ENCODE data around the gene PHF21B. TPM values are rescaled to one million over a fixed set of nuclear protein-coding genes. Genes with fewer than 3 reads are reported as not detected.
"Not testable (repeated sequence)": the region's sequence is repeated elsewhere in the genome, so short reads cannot be mapped to it uniquely, and the experiment has no call there.

Gene PHF21B
- total and polyA plus RNA-seq, 2 of the 8 experiments (the other 6 are each of a cell fraction or from before 2014, with no cell fraction given): 19.3 to 68.1 TPM

GRCh38 chr22:44962741-44963454 is 46.9 kb downstream of the PHF21B start (continued):
- TF ChIP-seq RFX5 (IDR thresholded peaks at IDR 0.05; ENCODE audit: borderline replicate concordance, low read depth, low read length) (no peak), SUZ12 (IDR thresholded peaks at IDR 0.05; ENCODE audit: low read length) (no peak), KDM1A (IDR thresholded peaks at IDR 0.05; ENCODE audit: borderline replicate concordance, low read length) (no peak), TEAD4 (IDR thresholded peaks at IDR 0.05; ENCODE audit: low read depth, low read length) (no peak), CHD2 (IDR thresholded peaks at IDR 0.05; ENCODE audit: low read length) (no peak)

- not testable (repeated sequence) for H3K27me3 ChIP-seq (replicated peaks in 1 of 4; ENCODE audit: control insufficient read depth in 3 of 4, extremely low read depth in 1 of 4, insufficient read depth in 3 of 4, low read length in 3 of 4); FAIRE-seq; H2BK20ac ChIP-seq (ENCODE audit: low read length); H3K18ac ChIP-seq (ENCODE audit: extremely low read depth, low read length); DNase-seq (ENCODE audit: low read depth in 1 of 2, low spot score in 2 of 2); H3K9me3 ChIP-seq (ENCODE audit: insufficient read depth in 2 of 2, low read depth in 1 of 2, low read length in 1 of 2); H3K56ac ChIP-seq (replicated peaks; ENCODE audit: insufficient read length, low read depth, low read length); H3K23me2 ChIP-seq (ENCODE audit: low read depth, low read length); H4K91ac ChIP-seq (replicated peaks; ENCODE audit: insufficient read length, low read length); H2AK5ac ChIP-seq (ENCODE audit: low read depth, low read length); H3K27ac ChIP-seq (ENCODE audit: low read depth, low read length); H4K5ac ChIP-seq (ENCODE audit: insufficient read length, low read depth, low read length); H2BK15ac ChIP-seq (ENCODE audit: low read length); H3K4me2 ChIP-seq (ENCODE audit: insufficient read depth in 1 of 2, low read depth in 2 of 2, low read length in 2 of 2); H3K9ac ChIP-seq (replicated peaks in 1 of 4; ENCODE audit: extremely low read depth in 1 of 4, low read depth in 3 of 4, low read length in 3 of 4); H3K4me3 ChIP-seq (ENCODE audit: extremely low read depth in 1 of 4, insufficient read depth in 2 of 4, low read depth in 3 of 4, low read length in 4 of 4); H3K23ac ChIP-seq (ENCODE audit: insufficient read length); H3K14ac ChIP-seq (ENCODE audit: insufficient read length); H3K79me2 ChIP-seq (ENCODE audit: control insufficient read depth in 1 of 2, insufficient read depth in 2 of 2, low read length in 2 of 2); H2BK12ac ChIP-seq (ENCODE audit: low read depth, low read length); H4K8ac ChIP-seq (ENCODE audit: extremely low read depth, insufficient read depth, low read length); H2AFZ ChIP-seq (ENCODE audit: low read length); H2BK120ac ChIP-seq (replicated peaks; ENCODE audit: low read depth, low read length); H2BK5ac ChIP-seq (ENCODE audit: low read depth, low read length); H3K4ac ChIP-seq (replicated peaks; ENCODE audit: insufficient read length, low read depth, low read length)
- ChIA-PET POLR2A (ENCODE audit: partially characterized antibody) (interaction anchor here (1.0 to 3.6 kb wide), 7 partner anchors 9 to 129 kb away, joined by 3 to 37 read pairs (median 5); no protein-coding TSS in a partner anchor), CTCF (ENCODE audit: partially characterized antibody) (interaction anchor here (0.9 to 2.2 kb wide), 4 partner anchors 13 to 138 kb away, joined by 3 to 8 read pairs (median 4); no protein-coding TSS in a partner anchor)
- peaks cover 3 to 25% of the 10 kb centered on the region in 2 experiments for H4K20me1 ChIP-seq (replicated peaks in 1 of 2; ENCODE audit: control insufficient read depth in 1 of 2, insufficient read depth in 2 of 2, low read length in 2 of 2)
- H3K79me1 ChIP-seq (ENCODE audit: low read depth, low read length): peaks cover 11% of the 10 kb centered on the region; the same call in 1 of the 2 replicates
- WGBS, 2 experiments (ENCODE audit: extremely low coverage in 1 of 2, insufficient coverage in 1 of 2, insufficient read length in 1 of 2, insufficient replicate concordance in 2 of 2, low coverage in 1 of 2, low lambda C conversion rate in 2 of 2, missing lambda C conversion rate in 1 of 2): 95% methylated on average over 7 of the region's 7 CpGs; no CpG with 5 or more reads in 1 of the 2 experiments
- peaks cover 0 to 16% (median 2%) of the 10 kb centered on the region in 4 experiments; a peak in 3 of 8 replicates for H3K36me3 ChIP-seq (ENCODE audit: control insufficient read depth in 2 of 4, insufficient read depth in 4 of 4, low read length in 3 of 4)
- H3K4me1 ChIP-seq (replicated peaks in 1 of 4; ENCODE audit: control insufficient read depth in 3 of 4, insufficient read depth in 4 of 4, low read length in 3 of 4): peaks cover under 1 to 39% (median 14%) of the 10 kb centered on the region in 4 experiments
Measured at GRCh38 chr22:44961682-44962081, 48.1 kb downstream of the PHF21B start.

Data from H1 (cell line).